ENCODE data around the gene ZCCHC17. TPM values are rescaled to one million over a fixed set of nuclear protein-coding genes. Genes with fewer than 3 reads are reported as not detected.

ZCCHC17 gene
- total and polyA plus RNA-seq, 2 donors (not counting 3 experiments of a cell fraction or from before 2014, with no cell fraction given): 32.0 to 41.4 TPM

DNA sequence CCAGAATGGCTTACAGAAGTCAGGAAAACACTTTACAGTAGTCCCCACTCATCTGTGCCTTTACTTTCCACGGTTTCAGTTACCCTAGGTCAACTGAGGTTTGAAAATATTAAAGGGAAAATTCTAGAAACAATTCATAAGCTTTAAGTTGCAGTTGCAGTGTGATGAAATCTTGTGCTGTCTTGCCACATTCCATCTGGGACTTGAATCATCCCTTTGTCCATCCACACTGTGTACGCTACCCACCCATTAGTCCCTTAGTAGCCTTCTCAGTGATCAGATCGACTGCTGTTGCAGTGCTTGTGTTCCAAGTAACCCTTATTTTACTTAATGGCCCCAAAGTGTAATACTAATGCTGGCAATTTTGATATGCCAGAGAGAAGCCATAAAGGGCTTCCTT lies 30.5 kb downstream of the ZCCHC17 start:
- Histone ChIP-seq H3K4me3 (replicated peaks in 1 of 3; ENCODE audit: insufficient read depth in 1 of 3, low read depth in 1 of 3, low read length in 3 of 3) (no peak overlapping the region), H3K27ac (ENCODE audit: insufficient read depth, low read depth, low read length) (no peak overlapping the region), H3K9me3 (replicated peaks; ENCODE audit: control insufficient read depth, insufficient read depth, low read length) (no peaks in the 10 kb centered on the region), H3K27me3 (ENCODE audit: control insufficient read depth in 2 of 2, insufficient read depth in 2 of 2, low read length in 2 of 2) (no peaks in the 10 kb centered on the region), H3K4me2 (ENCODE audit: insufficient read depth, low read length) (no peak overlapping the region), H3K4me1 (ENCODE audit: control insufficient read depth, extremely low read depth, insufficient read depth, low read length) (no peaks in the 10 kb centered on the region), H2AFZ (ENCODE audit: low read depth, low read length) (no peak overlapping the region), H3K9me1 (replicated peaks; ENCODE audit: control insufficient read depth, extremely low read depth, insufficient read depth, low read length) (no peaks in the 10 kb centered on the region), H4K20me1 (replicated peaks; ENCODE audit: control insufficient read depth, extremely low read depth, insufficient read depth, low read length) (no peaks in the 10 kb centered on the region), H3K9ac (replicated peaks; ENCODE audit: extremely low read depth, insufficient read depth, low read length) (no peak overlapping the region), H3K79me2 (ENCODE audit: control insufficient read depth, insufficient read depth, low read length) (no peaks in the 10 kb centered on the region), H3K36me3 (ENCODE audit: control insufficient read depth in 2 of 2, extremely low read depth in 1 of 2, insufficient read depth in 2 of 2, low read length in 2 of 2) (peaks cover 0 to 5% of the 10 kb centered on the region in 2 experiments)
- intact Hi-C loops (cut with micrococcal nuclease): no loop called here
- ChIA-PET POLR2A (no interaction called here), CTCF (interaction anchor here (0.6 to 1.4 kb wide), 2 partner anchors 9 to 142 kb away, joined by 3 read pairs; no protein-coding TSS in a partner anchor)
- no TSS peak for BruUV-seq (replicated peaks)
- DNase-seq (ENCODE audit: low read depth, low spot score) (no peak), FAIRE-seq (no peak)
- dilution Hi-C loops (cut with MboI; ENCODE audit: extremely low pct_ligation_motif_present, low sequenced_read_pairs): no loop called here
- TF ChIP-seq JUN (IDR thresholded peaks at IDR 0.05; ENCODE audit: borderline replicate concordance, insufficient read depth, insufficient read length, low read depth) (no peak), EZH2 (IDR thresholded peaks at IDR 0.05; ENCODE audit: borderline replicate concordance, low read depth, low read length, severe bottlenecking) (no peak), GATA2 (IDR thresholded peaks at IDR 0.05; ENCODE audit: insufficient read depth, insufficient read length, low read depth, low read length) (no peak), MYC (IDR thresholded peaks at IDR 0.05; ENCODE audit: low read depth, low read length) (no peak), POLR2AphosphoS5 (IDR thresholded peaks at IDR 0.05; ENCODE audit: insufficient read depth, low read depth, low read length) (no peak), FOS (IDR thresholded peaks at IDR 0.05; ENCODE audit: borderline replicate concordance, insufficient read depth, low read length) (no peak), POLR2A (IDR thresholded peaks at IDR 0.05; ENCODE audit: low read depth, low read length) (no peak)
- TF ChIP-seq, protein P1, sequence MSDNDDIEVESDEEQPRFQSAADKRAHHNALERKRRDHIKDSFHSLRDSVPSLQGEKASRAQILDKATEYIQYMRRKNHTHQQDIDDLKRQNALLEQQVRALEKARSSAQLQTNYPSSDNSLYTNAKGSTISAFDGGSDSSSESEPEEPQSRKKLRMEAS (IDR thresholded peaks at IDR 0.05; ENCODE audit: insufficient read depth, insufficient read length): no peak
- TF ChIP-seq, protein P2, sequence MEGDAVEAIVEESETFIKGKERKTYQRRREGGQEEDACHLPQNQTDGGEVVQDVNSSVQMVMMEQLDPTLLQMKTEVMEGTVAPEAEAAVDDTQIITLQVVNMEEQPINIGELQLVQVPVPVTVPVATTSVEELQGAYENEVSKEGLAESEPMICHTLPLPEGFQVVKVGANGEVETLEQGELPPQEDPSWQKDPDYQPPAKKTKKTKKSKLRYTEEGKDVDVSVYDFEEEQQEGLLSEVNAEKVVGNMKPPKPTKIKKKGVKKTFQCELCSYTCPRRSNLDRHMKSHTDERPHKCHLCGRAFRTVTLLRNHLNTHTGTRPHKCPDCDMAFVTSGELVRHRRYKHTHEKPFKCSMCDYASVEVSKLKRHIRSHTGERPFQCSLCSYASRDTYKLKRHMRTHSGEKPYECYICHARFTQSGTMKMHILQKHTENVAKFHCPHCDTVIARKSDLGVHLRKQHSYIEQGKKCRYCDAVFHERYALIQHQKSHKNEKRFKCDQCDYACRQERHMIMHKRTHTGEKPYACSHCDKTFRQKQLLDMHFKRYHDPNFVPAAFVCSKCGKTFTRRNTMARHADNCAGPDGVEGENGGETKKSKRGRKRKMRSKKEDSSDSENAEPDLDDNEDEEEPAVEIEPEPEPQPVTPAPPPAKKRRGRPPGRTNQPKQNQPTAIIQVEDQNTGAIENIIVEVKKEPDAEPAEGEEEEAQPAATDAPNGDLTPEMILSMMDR (IDR thresholded peaks at IDR 0.05; ENCODE audit: extremely low read depth in 1 of 2, insufficient read depth in 1 of 2, low read depth in 1 of 2, low read length in 2 of 2): no peak

All from endothelial cell of umbilical vein (primary cell).